ENCODE measurements around the gene FXYD5.

FXYD5 gene

DNA sequence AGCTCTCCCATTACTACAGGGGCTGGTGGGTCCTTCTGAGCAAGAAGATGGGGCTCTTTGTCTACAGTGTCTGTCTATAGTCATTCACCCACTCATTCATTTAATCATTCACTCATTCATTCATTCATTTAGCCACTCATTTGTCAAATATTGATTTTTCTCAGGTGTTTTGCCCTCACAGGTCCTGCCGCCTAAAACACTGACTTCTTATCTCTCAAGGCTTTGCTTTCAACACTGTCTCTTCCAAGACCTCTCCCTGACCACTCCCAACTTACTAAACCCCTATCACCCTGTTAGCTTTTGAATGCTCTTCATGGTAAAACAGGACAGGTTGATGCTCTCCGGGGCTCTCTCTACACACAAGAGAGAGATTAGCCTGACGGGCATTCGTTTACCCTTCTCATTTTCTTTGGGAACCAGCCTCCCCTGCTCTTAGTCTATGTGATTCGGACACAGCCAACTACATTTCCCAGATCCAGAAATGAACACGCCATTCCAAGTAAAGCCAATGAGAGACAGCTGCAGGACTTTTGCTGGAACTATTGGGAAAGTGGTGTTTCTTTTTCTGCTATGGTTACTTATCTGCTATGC lies 51.3 kb downstream of the FXYD5 start:
- no peaks in the 10 kb centered on the region for H3K79me2 ChIP-seq (ENCODE audit: control insufficient read depth, low read length)
- H3K27me3 ChIP-seq (ENCODE audit: control insufficient read depth, low read length), result no peaks in the 10 kb centered on the region
- H4K20me1 ChIP-seq (ENCODE audit: control insufficient read depth, insufficient read depth, low read depth, low read length), result no peaks in the 10 kb centered on the region
- peak overlapping the region; percentile 80 for H3K27ac ChIP-seq (ENCODE audit: low read depth, low read length)
- peaks cover 54% of the 10 kb centered on the region for H3K4me1 ChIP-seq (ENCODE audit: control insufficient read depth, low read length)
- no peak for TF ChIP-seq EZH2phosphoT487 (IDR thresholded peaks at IDR 0.05; ENCODE audit: borderline replicate concordance, low read length)
- H3K9me2 ChIP-seq (replicated peaks; ENCODE audit: control insufficient read depth, low read length), result no peaks in the 10 kb centered on the region
- peak overlapping the region; percentile 65 for H3K4me2 ChIP-seq (ENCODE audit: low read length)
- peak overlapping the region; percentile 58 for H3K4me3 ChIP-seq (ENCODE audit: low read length)
- H3F3A ChIP-seq (ENCODE audit: control insufficient read depth, insufficient read depth), result peaks cover 25% of the 10 kb centered on the region
- peaks cover 3% of the 10 kb centered on the region; the same call in 1 of the 2 replicates for H3K36me3 ChIP-seq (ENCODE audit: control insufficient read depth, low read length)
- H3K9me3 ChIP-seq (ENCODE audit: control insufficient read depth, insufficient read depth, low read length), result no peaks in the 10 kb centered on the region

- Histone ChIP-seq H3K4me3 (ENCODE audit: low read length) (peak overlapping the region; percentile 58), H3K79me2 (ENCODE audit: control insufficient read depth, low read length) (no peaks in the 10 kb centered on the region), H4K20me1 (ENCODE audit: control insufficient read depth, insufficient read depth, low read depth, low read length) (no peaks in the 10 kb centered on the region), H3K4me2 (ENCODE audit: low read length) (peak overlapping the region; percentile 65), H3K27me3 (ENCODE audit: control insufficient read depth, low read length) (no peaks in the 10 kb centered on the region), H3K27ac (ENCODE audit: low read depth, low read length) (peak overlapping the region; percentile 80), H3F3A (ENCODE audit: control insufficient read depth, insufficient read depth) (peaks cover 25% of the 10 kb centered on the region), H3K36me3 (ENCODE audit: control insufficient read depth, low read length) (peaks cover 3% of the 10 kb centered on the region; the same call in 1 of the 2 replicates), H3K9me3 (ENCODE audit: control insufficient read depth, insufficient read depth, low read length) (no peaks in the 10 kb centered on the region), H3K4me1 (ENCODE audit: control insufficient read depth, low read length) (peaks cover 59% of the 10 kb centered on the region), H3K9me2 (replicated peaks; ENCODE audit: control insufficient read depth, low read length) (no peaks in the 10 kb centered on the region)
- no peak for TF ChIP-seq EZH2phosphoT487 (IDR thresholded peaks at IDR 0.05; ENCODE audit: borderline replicate concordance, low read length)
- TF ChIP-seq CTCF (IDR thresholded peaks at IDR 0.05; ENCODE audit: low read depth, low read length, poor library complexity, severe bottlenecking), result no peak
These were observed 51.8 kb downstream of the FXYD5 start for GRCh38 chr19:35206379-35206778.

- Histone ChIP-seq H3K4me3 (ENCODE audit: low read length) (peak overlapping the region; percentile 58), H3K9me3 (ENCODE audit: control insufficient read depth, insufficient read depth, low read length) (no peaks in the 10 kb centered on the region), H3K9me2 (replicated peaks; ENCODE audit: control insufficient read depth, low read length) (no peaks in the 10 kb centered on the region), H3F3A (ENCODE audit: control insufficient read depth, insufficient read depth) (peaks cover 25% of the 10 kb centered on the region), H3K79me2 (ENCODE audit: control insufficient read depth, low read length) (no peaks in the 10 kb centered on the region), H3K4me2 (ENCODE audit: low read length) (peak overlapping the region; percentile 65), H3K27ac (ENCODE audit: low read depth, low read length) (peak overlapping the region; percentile 80), H3K36me3 (ENCODE audit: control insufficient read depth, low read length) (peaks cover 3% of the 10 kb centered on the region; the same call in 1 of the 2 replicates), H3K4me1 (ENCODE audit: control insufficient read depth, low read length) (peaks cover 64% of the 10 kb centered on the region), H4K20me1 (ENCODE audit: control insufficient read depth, insufficient read depth, low read depth, low read length) (no peaks in the 10 kb centered on the region), H3K27me3 (ENCODE audit: control insufficient read depth, low read length) (no peaks in the 10 kb centered on the region)
- no peak for TF ChIP-seq CTCF (IDR thresholded peaks at IDR 0.05; ENCODE audit: low read depth, low read length, poor library complexity, severe bottlenecking)
- TF ChIP-seq EZH2phosphoT487 (IDR thresholded peaks at IDR 0.05; ENCODE audit: borderline replicate concordance, low read length), result no peak
These were observed 52.3 kb downstream of the FXYD5 start for GRCh38 chr19:35206855-35207254.

DNA sequence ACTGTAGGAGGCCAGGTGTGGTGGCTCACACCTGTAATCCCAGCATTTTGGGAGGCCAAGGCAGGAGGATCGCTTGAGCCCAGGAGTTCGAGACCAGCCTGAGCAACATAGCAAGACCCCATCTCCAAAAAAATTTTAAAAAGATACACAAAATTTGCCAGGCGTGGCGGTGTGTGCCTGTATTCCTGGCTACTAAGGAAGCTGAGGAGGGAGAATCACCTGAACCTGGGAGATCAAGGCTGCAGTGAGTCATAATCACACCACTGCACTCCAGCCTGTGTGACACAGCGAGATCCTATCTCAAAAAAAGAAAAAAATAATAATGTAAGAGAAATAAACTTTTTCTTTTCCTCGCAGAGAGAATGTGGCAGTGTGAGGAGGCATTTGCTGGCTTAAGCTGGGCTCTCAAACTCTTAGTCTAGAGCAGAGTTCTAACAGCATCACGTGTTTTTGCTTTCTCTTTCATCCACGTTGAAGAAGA lies 52.9 kb downstream of the FXYD5 start:
- Histone ChIP-seq H3K9me3 (ENCODE audit: control insufficient read depth, insufficient read depth, low read length) (no peaks in the 10 kb centered on the region), H3K79me2 (ENCODE audit: control insufficient read depth, low read length) (no peaks in the 10 kb centered on the region), H3K4me2 (ENCODE audit: low read length) (peak overlapping the region; percentile 65; the same call in 1 of the 2 replicates), H3K9me2 (replicated peaks; ENCODE audit: control insufficient read depth, low read length) (no peaks in the 10 kb centered on the region), H3K4me3 (ENCODE audit: low read length) (no peak overlapping the region), H3K27me3 (ENCODE audit: control insufficient read depth, low read length) (no peaks in the 10 kb centered on the region), H4K20me1 (ENCODE audit: control insufficient read depth, insufficient read depth, low read depth, low read length) (no peaks in the 10 kb centered on the region), H3K36me3 (ENCODE audit: control insufficient read depth, low read length) (peaks cover 3% of the 10 kb centered on the region; the same call in 1 of the 2 replicates), H3F3A (ENCODE audit: control insufficient read depth, insufficient read depth) (peaks cover 25% of the 10 kb centered on the region), H3K4me1 (ENCODE audit: control insufficient read depth, low read length) (peaks cover 70% of the 10 kb centered on the region), H3K27ac (ENCODE audit: low read depth, low read length) (peak overlapping the region; percentile 16; the same call in 1 of the 2 replicates)
- no peak for TF ChIP-seq CTCF (IDR thresholded peaks at IDR 0.05; ENCODE audit: low read depth, low read length, poor library complexity, severe bottlenecking)
- TF ChIP-seq EZH2phosphoT487 (IDR thresholded peaks at IDR 0.05; ENCODE audit: borderline replicate concordance, low read length), result no peak
